HG02588 (cell line): ENCODE results near the gene MS4A6A.
A peak's percentile ranks its signal among the peaks of the same experiment; 100 is the strongest.
"Not testable (repeated sequence)": the region's sequence is repeated elsewhere in the genome, so short reads cannot be mapped to it uniquely, and the experiment has no call there.

Experiments used
- ATAC-seq: cut with Tn5 transposase; IDR thresholded peaks from one replicate; pipeline ENCODE4 v1.9.1; 2021; ENCODE audit warnings: mild to moderate bottlenecking, moderate library complexity; ENCODE audit not compliant: unreplicated experiment

The MS4A6A gene

DNA sequence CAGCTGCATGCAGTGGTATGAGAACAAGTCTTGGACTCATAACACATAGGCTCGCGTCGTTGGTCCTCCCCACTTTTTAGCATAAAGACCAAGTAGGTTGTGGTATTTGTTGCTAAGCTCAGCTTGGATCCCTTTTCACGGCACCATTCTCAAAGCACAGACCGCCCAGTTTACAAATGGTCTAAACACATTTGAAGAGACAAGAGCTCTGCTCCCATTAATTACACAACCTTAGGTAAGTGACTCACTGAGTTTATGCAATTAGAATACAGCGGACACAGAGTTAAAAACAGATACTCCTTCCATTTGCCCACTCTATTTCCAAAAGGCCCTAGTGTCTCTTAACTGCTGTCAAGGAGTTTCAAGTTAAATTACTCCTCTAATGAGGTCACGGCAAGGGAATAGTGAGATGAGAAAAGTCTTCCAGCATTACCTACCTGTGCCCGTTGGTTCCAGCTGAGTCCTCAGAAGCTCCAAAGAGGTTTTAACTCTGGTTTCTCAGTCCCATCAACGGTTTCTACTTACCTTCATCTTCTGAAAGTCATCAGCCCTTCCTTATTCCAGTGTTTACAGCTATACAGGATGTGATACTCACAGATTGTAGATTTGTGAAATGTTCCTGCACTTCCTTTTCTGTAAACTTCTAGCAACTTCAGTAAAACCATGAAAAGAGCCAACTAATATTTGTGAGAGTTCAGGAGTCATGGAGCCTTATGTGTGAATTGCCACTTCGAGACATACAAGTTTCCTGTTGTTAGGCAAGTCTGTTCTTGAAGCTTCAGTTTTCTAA lies at the start of gene MS4A6A:
Gene MS4A6A, minus strand, starts transcription at position 543 of the 790 bp plus-strand sequence. CDS start 1,356 bp downstream, outside the sequence.
- ATAC-seq = no peak

- ATAC-seq = no peak
Measured at GRCh38 chr11:60230681-60231080, 47.8 kb upstream of the MS4A6A start.

DNA sequence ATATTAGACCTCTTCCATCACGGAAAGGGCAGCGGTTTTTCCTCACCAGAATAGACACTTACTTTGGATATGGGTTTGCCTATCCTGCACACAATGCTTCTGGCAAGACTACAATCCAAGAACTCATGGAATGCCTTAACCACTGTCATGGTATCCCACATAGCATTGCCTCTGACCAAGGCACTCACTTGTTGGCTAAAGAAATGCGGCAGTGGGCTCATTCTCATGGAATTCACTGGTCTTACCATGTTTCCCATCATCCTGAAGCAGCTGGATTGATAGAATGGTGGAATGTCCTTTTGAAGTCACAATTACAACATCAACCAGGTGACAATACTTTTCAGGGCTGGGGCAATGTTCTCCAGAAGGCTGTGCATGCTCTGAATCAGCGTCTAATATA lies 39.3 kb upstream of the MS4A6A start:
- ATAC-seq = no peak

DNA sequence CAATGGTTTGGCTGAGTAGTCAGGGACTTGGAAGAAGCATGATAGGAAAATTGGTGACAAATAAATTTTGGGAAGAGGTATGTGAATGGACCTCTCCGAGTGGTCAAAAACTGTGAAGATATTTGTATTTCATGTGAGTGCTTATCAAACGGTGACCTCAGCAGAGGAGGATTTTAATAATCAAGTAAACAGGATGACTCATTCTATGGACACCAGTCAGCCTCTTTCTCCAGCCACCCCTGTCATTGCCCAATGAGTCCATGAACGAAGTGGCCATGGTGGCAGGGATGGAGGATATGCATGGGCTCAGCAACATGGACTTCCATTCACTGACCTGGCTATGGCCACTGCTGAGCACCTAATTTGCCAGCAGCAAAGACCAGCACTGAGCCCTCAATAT lies 38.8 kb upstream of the MS4A6A start:
- ATAC-seq = no peak

- ATAC-seq = no peak
Measured at GRCh38 chr11:60221181-60221580, 38.3 kb upstream of the MS4A6A start.

DNA sequence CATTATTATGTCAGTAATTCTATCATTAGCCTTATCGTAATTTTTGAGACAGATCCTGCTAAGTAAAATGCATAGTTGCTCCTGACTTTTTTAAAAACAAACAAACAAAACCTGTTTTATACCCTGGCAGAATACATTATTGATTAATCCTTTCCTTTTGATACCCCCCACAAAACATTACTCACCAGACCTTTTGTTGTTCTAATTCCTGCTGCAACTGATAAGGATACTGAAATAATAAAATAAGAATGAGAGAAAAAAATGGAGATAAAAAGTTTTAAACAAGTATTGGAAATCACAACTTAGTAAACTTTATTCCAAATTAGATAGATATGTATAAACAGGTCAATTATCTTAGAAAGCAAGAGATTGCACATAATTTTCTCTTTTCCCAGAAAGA lies 31.5 kb upstream of the MS4A6A start:
- ATAC-seq = no peak

GRCh38 chr11:60211206-60211605 lies 28.3 kb upstream of the MS4A6A start:
- ATAC-seq = no peak

DNA sequence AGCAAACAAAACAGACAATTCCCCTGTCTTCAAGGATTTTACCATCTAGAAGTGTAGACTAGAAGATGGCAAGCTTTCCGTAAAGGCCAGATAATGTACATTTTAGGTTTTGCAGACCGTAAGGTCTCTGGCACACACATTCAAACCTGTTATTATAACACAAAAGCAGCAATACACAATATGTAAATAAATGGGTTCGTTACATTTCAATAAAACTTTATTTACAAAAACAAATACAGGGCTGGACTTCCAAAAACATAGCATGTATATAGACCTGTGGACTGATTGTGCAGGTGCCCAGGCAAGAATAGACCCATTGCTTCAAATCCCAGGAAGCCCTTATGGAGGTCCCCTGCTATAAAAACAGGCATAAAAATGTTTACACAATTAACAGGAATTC lies 27.1 kb upstream of the MS4A6A start:
- no peak for ATAC-seq

DNA sequence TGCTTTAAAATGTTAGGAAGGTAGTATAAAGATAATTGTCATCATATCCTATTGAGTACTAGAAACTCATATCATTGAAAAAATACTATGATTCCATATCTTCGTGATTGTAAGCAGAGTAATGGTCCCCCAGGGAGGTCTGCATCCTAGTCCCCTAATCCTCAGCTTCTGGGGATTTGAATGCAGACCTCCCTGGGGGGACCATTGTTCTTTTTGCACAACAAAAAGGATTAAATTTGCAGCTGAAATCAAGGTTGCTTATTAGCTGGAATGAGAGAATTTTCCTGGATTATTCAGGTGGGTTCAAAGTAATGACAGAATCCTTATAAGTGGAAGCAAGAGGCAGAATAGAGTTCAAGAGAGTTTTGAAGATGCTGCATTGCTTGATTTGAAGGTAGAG lies 26.1 kb upstream of the MS4A6A start:
- ATAC-seq = no peak

DNA sequence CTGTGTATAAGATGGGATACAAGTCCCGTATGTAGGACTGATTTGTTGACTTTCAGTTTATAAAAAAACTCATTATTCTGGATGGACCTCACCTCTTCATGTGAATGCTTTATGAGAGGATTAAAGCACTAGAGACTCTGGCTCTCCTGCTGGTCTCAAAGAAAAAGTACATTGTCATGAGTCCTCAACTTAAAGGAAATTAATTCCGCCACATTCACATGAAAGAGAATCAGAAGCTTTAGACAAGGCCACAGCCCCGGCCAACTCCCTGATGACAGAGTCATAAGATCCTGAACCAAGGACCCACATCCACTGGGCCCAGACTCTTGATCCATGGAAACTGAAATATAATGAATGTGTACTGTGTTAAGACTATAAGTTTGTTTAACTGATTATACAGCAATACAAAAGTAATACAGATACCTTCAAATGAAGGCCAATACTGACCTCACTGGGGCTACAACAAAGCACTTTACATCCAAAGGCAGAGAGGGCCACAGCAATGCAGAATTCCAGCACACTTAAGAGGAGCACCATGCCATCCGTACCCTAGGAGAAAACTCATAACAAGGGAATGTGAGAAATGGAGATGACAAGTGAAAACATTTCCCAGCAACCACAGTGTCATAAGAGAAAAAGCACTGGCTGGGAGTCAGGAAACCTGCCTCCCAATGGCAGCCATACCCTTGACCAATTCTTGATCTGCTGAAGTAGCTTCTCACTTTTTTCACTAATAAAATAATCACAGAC lies 25.4 kb upstream of the MS4A6A start:
- ATAC-seq = no peak

GRCh38 chr11:60206616-60207015 lies 23.7 kb upstream of the MS4A6A start:
- no peak for ATAC-seq

DNA sequence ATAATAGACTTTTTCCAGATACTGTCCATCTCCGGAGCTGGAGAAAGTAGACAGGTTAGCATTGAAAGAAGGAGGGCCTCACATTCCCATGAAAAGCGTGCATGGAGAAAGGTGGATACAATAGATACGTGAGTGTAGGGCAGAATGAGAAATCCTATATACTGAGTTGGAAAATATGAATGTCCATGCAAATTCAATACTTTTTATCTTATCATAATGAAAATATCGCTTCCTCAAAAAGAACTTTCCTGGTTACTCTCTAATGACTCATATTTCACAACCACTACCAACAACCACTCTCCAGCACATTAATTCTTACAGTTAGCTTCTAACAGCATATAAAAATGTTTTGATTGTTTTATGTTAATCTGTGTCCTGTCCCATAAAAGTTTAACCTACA lies 22.0 kb upstream of the MS4A6A start:
- no peak for ATAC-seq

DNA sequence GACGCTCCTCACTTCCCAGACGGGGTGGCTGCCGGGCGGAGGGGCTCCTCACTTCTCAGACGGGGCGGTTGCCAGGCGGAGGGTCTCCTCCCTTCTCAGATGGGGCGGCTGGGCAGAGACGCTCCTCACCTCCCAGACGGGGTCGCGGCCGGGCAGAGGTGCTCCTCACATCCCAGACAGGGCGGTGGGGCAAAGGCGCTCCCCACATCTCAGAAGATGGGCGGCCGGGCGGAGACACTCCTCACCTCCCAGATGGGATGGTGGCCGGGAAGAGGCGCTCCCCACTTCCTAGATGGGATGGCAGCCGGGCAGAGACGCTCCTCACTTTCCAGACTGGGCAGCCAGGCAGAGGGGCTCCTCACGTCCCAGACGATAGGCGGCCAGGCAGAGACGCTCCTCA lies 18.5 kb upstream of the MS4A6A start:
- ATAC-seq = not testable (repeated sequence)

- ATAC-seq = no peak
Measured at GRCh38 chr11:60197442-60197841, 14.6 kb upstream of the MS4A6A start.

DNA sequence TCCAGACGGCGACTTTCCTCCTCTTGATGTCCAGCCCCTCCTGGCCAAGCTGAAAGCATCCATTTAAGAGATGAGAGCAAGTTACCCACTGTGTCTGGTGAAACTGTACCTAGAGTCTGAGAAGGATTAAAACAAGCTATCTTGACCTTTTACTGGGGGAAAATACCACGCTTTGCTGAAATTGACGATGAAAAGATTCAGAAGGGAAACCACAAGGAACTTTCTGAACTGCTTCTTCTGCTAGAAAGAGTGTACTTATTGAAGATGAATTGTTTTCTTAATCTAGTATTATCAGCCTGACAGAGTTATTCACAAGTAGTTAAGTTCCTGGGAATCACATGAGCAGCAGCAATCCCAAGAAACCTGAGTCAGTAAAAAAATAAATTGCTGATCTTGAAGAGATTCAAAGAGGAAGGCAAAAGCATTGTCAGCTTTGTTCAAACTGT lies 13.1 kb upstream of the MS4A6A start:
- no peak for ATAC-seq

GRCh38 chr11:60194511-60194910 lies 11.6 kb upstream of the MS4A6A start:
- ATAC-seq = no peak

DNA sequence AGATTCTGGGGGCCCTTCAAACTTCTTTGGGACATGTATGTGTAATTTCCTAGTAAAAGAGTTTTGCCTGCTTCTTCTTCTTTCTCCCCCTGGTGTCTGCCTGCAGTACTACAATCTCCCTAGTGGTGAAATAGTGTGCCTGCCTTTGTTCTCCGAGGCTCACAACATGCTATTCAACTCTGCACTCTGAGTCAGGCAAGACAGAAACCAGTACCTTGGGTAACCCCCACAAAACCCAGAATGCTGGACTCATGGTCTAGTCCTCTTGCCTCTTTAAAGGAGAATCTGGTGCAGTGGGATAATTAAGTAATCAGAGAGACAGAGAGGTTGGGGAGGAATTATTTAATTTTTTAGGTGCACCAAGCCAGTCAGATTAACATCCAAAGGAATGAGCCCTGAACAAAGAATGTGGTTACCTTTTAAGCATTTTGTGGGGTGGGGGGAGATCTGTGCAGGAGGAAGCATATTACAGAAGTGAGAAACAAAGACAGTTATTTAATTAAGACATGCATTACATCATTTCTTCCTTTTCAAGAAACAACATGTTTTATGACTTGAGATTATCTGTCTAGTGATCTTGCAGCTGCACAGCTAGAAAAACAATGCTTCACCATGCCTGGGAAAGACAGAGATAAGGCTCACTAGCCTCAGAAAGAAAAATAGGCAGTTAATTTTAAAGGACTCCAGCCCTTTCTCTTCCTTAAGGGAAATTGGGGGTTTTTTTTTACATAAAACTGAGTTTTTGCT lies 11.0 kb upstream of the MS4A6A start:
- ATAC-seq = peak; percentile 93

DNA sequence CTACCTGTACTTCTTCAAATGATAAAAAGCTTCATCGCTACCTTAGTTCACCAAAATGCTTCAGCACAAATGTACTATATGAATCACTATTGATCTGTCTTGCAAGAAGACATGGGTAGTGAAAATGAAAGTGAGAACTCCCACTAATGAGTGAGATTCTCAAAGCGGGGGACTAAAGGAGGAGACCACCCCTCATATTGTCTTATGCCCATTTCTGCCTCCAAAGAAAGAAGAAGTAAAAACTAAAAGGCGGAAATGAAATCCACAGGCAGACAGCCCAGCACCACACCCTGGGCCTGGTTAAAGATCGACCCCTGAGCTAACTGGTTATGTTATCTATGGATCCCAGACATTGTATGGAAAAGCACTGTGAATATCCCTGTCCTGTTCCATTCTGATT lies 9.7 kb upstream of the MS4A6A start:
- not testable (repeated sequence) for ATAC-seq

DNA sequence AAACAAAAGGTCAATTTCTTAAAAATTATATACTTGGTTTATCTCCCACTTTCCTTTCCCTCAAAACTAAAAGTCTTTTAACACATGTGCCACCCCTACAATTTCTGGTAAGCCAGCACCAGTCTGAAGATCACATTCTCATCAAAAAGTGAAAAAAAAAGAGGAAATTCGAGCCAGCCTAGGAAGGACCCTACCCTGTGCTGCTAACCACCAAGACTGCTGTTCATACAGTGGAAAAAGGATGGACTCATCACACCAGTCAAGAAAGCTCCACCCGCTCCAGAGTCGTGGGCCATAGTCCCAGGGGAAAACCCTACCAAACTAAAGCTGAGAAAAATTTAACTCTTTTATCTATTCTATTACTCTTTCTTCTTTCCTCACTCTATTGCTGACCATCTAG lies 5.6 kb upstream of the MS4A6A start:
- ATAC-seq = not testable (repeated sequence)

DNA sequence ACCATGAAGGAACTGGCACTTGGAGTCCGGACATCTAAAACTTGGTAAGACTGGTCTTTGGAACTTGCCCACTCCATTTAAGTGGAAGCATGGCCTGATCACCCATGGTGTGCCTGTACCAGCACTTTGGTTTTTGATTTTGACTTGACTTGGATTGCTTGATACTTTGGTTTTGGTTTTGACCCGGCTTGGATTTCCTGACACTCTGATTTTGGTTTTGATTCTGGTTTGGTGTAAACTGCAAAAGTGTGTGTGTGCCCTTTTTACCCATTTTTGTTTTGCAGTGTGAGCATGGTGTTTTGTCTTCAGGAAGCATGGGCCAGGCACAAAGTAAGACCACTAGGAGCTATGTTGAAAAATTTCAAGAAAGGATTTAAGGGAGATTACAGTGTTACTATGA lies 3.2 kb upstream of the MS4A6A start:
- ATAC-seq = not testable (repeated sequence)

DNA sequence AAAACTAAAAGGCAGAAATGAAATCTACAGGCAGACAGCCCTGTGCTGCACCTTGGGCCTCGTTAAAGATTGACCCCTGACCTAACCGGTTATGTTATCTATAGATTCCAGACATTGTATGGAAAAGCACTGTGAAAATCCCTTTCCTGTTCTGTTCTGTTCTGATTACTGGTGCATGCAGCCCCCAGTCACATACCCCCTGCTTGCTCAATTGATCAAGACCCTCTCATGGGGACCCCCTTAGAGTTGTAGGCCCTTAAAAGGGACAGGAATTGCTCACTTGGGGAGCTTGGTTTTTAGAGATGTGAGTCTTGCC lies 2.6 kb upstream of the MS4A6A start:
- not testable (repeated sequence) for ATAC-seq
